Epithelial cell of esophagus (primary cell): ENCODE measurements around the gene NFYC.
A peak's percentile ranks its signal among the peaks of the same experiment; 100 is the strongest.

ENCODE experiments used
- DNase-seq: peaks from one replicate; pipeline ENCODE4 v3.0.0; 2010; ENCODE audit warnings: low read depth
- H3K4me3 ChIP-seq: 2 replicates; pipeline ENCODE4 v1.5.1; 2011; ENCODE audit warnings: mild to moderate bottlenecking, low read length, control low read depth
- TF ChIP-seq, protein P1 (sequence below): IDR thresholded peaks from 2 replicates; pipeline ENCODE4 v1.5.1; 2011; ENCODE audit warnings: low read depth, mild to moderate bottlenecking, low read length, control low read depth, inconsistent platforms; ENCODE audit not compliant: insufficient read depth; ENCODE audit errors: missing control alignments

NFYC gene

DNA sequence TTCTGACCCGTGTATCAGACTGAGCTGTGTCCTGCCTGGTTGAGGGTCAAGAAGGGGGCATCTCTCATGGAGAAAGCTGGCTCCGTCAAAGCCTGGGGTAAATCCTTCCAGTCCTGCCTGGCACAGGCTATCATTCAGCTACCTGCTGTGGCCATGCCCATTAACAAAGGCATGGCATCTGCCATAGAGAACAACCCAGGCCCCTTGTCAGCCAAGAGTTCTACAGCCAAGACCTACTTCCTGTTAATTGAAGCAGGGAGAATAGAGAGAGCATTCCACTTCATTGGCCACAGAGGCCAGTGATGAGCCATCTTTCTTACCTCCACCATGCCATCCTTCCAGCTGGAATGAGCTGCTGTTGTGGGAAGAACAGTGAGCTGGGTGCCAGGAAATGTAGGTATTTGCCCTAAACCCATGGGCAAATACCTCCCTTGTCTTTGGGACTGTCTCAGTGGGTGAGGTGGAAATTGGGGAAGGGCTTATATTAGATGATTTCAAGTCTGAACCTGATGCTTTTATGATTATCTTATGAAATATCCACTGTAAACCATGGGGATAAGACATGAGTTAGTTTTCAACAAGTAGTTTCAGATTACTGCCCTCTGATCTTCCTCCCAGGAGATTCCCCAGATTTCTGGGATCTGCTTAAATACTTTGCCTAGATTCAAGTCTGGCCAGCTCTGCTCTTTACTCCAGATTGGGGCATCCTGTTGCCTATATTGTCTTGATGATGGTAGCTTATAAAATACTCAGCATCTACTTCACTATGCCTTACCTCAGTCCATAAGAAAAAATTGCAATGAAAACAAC lies 80.8 kb downstream of the NFYC start:
- TF ChIP-seq, protein P1, sequence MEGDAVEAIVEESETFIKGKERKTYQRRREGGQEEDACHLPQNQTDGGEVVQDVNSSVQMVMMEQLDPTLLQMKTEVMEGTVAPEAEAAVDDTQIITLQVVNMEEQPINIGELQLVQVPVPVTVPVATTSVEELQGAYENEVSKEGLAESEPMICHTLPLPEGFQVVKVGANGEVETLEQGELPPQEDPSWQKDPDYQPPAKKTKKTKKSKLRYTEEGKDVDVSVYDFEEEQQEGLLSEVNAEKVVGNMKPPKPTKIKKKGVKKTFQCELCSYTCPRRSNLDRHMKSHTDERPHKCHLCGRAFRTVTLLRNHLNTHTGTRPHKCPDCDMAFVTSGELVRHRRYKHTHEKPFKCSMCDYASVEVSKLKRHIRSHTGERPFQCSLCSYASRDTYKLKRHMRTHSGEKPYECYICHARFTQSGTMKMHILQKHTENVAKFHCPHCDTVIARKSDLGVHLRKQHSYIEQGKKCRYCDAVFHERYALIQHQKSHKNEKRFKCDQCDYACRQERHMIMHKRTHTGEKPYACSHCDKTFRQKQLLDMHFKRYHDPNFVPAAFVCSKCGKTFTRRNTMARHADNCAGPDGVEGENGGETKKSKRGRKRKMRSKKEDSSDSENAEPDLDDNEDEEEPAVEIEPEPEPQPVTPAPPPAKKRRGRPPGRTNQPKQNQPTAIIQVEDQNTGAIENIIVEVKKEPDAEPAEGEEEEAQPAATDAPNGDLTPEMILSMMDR: no peak
- no peak for DNase-seq
- no peak overlapping the region for H3K4me3 ChIP-seq

DNA sequence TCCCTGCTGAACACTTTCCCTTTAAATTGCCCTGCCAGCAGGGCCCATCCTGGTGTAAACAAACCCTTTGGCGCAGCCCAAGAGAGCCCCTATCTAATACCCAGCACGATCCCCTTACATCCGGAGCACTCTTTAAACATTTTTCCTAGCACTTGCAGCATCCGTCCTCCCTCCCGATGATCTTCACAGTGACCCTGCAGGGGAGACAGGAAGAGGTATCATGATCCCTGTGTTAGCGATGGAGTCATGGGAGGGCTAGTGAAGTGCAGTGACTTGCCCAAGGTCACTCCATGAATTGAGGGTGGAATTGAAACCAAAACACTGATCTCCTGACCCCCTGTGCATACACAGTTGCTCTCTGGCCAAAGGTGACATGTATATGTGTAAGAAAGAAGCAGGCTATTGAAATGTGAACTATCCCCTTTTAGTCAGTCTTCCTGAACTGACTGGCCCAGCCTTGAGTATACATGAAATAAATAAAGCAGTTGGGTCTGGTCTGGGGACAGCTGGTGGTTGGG lies 82.3 kb downstream of the NFYC start:
- no peak for DNase-seq
- TF ChIP-seq, protein P1: no peak
- H3K4me3 ChIP-seq: no peak overlapping the region

DNA sequence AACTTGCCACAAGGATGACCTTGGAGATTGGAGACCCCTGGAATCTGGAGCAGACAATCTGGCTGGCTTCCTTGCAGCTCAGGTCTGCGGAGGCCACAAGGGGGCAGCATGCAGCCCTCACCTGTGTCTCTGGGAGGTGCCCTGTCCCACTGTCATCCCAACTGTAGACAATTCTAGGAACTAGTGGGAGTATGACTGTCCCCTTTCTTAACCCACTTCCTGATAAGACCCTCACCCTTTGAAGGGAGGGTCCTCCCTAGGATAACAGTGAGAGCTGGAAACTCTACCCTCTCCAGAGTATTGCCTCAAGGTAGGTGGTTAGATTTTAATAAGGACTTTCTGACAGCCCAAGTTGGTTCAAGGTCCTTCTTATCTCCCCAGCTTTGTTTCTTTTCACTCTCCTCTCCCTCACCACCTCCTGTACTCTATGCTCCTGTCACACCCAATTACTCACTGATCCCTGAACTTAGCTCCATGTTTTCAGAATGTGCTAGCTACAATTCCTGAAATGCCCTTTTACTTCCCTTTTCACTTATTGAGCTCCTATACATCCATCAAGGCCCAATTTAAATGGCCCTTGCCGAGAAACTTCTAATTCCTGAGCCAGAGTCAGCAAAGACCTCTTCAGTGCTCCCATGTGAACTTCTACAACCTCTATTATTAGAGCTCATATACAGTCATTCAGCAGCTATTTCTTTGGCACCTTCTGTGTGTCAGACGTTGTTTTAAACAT lies 82.9 kb downstream of the NFYC start:
- TF ChIP-seq, protein P1: peak; percentile 77
- no peak overlapping the region for H3K4me3 ChIP-seq
- peak; percentile 56 for DNase-seq

DNA sequence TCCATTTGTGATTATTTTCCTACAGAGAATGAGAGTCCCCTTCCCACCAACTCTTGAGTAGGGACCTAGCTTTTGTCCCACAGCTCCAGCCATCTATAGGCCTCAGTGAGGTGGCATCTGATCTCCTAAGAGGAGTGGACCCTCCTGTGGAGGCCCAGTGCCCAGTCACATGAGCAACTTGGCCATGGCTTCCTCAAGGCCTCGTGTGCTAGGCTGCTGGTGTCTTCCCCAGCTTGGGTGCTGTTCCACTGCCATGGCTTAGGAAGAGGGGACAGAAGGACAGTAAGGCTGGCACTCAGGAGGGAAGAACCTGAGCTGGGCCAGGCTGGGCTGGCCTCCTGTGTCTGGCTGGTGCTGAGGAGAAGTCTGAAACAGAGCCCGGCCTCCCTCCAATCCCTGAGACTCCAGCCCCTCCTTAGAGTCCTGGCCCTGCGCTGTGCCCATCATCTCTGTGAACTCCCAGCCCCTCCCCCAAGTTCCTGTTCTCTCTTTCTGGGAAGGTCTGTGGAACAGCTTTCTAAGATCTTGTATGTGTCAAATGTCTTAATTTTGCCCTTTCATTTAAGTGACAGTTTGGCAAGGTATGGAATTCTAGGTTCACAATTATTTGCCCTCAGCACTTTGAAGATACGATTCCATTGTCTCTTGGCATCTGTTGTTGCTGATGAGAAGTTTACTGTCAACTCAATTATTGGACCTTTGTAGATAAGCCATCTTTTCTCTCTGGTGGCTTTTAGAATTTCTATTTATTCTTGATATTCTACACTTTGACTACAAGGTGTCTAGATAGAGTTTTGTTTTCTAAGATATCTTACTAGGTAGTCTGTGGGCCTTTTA lies 85.0 kb downstream of the NFYC start:
- no peak overlapping the region for H3K4me3 ChIP-seq
- no peak for DNase-seq
- TF ChIP-seq, protein P1: no peak

DNA sequence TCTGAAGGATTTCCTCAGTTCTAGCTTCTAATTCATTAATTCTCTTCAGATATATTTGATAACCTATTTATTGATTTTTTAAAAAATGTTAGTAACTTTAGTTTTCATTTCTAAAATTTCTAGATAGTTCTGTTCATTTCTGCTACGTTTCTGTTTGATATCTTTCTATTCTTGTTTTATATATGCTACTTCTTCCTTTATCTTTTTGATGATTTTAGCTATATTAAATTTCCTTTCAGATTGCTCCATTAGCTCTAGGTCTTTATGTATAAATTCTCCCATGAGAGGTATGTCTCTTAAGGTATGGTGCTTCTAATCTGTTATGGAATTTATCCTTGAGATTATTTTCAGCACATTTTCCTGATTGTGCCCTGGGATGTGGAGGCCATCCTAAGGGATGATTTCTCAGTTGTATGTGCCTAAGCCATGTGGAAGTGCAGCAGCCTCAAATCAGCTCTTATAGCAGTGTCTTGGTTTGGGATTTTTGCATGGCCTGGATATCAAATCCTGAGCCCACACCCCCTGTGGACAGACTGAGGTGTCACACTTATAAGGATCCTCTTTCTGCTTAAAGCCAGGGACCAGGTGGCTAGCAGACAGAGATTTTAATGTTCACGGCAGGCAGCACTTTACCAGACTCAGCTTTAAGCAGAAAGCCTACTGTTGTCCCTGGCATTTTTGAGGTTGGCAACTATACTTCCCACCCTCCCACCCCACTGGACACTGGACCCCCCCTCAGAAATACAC lies 85.9 kb downstream of the NFYC start:
- TF ChIP-seq, protein P1: no peak
- H3K4me3 ChIP-seq: no peak overlapping the region
- DNase-seq: no peak
